Measurements from ENCODE around the gene ZNF497. TPM values are rescaled to one million over a fixed set of nuclear protein-coding genes. Genes with fewer than 3 reads are reported as not detected.
"Not testable (repeated sequence)": the region's sequence is repeated elsewhere in the genome, so short reads cannot be mapped to it uniquely, and the experiment has no call there.

The ZNF497 gene
- total RNA-seq, 1 experiment from 2014 or later: 1.7 TPM

DNA sequence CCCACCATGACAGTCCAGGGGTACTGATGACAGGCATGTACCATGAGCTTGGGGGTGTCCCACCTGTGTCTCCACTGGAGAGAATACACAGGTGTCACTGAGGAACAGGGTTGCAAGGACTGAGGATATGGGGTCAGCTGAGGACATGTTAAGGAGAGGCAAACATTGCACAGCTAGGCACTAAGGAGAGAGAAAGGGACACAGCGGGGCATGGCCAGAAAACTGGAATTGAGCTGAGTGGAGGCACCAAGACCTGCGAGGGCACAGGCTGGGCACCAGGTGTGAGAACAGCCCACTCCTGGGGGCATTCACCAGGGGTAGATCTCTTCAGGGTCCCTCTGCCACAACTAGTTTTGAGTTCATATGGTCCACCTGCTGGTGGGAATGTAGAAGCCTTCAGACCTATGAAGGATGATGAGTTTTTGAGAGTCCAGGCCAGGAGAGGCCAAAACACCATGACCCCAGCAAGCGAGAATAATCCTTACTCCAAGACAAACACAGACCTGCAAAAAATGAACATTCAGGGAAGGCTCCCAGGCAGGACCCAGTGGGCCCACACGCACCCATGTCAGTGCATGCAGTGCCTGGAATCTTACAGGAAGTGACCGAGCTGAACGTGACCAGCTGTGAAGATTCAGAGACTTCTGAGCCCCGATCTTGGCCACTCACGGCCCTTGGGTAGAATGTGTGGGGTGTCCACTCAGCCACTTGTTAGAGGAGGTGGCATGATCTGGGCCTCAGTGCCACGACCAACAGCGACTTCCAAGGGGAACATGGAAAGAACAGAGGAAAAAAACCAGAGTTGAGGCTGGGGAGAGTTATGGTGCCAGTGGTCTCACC, 44.5 kb upstream of the ZNF497 start:
- H3K36me3 Mint-ChIP-seq: peaks cover 4% of the 10 kb centered on the region
- peak overlapping the region; percentile 85; the same call in 1 of the 2 replicates for H3K27ac Mint-ChIP-seq
- peaks cover 14% of the 10 kb centered on the region for H3K27me3 Mint-ChIP-seq (ENCODE audit: low read depth)
- peaks cover 18% of the 10 kb centered on the region for H3K4me1 Mint-ChIP-seq
- CTCF ChIA-PET: interaction anchor here (0.7 to 0.9 kb wide), 2 partner anchors 13 to 68 kb away, joined by 3 to 5 read pairs; no protein-coding TSS in a partner anchor
- POLR2A ChIA-PET: interaction anchor here (1.4 kb wide), 1 partner anchor 11 kb away, joined by 6 read pairs; the partner anchor contains the start of gene RNF225
- TF ChIP-seq JAZF1 (CRISPR knock-in tag; IDR thresholded peaks at IDR 0.05): no peak
- no peak for TF ChIP-seq CTCF (IDR thresholded peaks at IDR 0.05)
- no peak for TF ChIP-seq ATF2 (CRISPR knock-in tag; IDR thresholded peaks at IDR 0.05; ENCODE audit: borderline replicate concordance, low read depth)
- no peaks in the 10 kb centered on the region for H3K9me3 Mint-ChIP-seq
- ATAC-seq: peak; percentile 12
- peak overlapping the region; percentile 91 for H3K4me3 Mint-ChIP-seq
- DNase-seq (ENCODE audit: low spot score): no peak

- not testable (repeated sequence) for H3K27ac Mint-ChIP-seq; ATAC-seq; H3K4me3 Mint-ChIP-seq; H3K36me3 Mint-ChIP-seq; H3K9me3 Mint-ChIP-seq; DNase-seq (ENCODE audit: low spot score)
- H3K27me3 Mint-ChIP-seq (ENCODE audit: low read depth): peaks cover 22% of the 10 kb centered on the region
- ChIA-PET POLR2A (interaction anchor here (0.6 kb wide), 1 partner anchor 61 kb away, joined by 3 read pairs; no protein-coding TSS in a partner anchor), CTCF (interaction anchor here (1.1 kb wide), 1 partner anchor 42 kb away, joined by 3 read pairs; the partner anchor contains the start of gene ZNF497)
- peaks cover 22% of the 10 kb centered on the region for H3K4me1 Mint-ChIP-seq
Observed at GRCh38 chr19:58403920-58404478, 41.4 kb upstream of the ZNF497 start.

- no peak for DNase-seq (ENCODE audit: low spot score)
- ATAC-seq: no peak
- TF ChIP-seq MYBL2 (CRISPR knock-in tag; IDR thresholded peaks at IDR 0.05) (no peak), ATF3 (CRISPR knock-in tag; conservative IDR thresholded peaks at IDR 0.05) (no peak), ZNF263 (CRISPR knock-in tag; IDR thresholded peaks at IDR 0.05; ENCODE audit: low read depth) (no peak), FOXJ3 (CRISPR knock-in tag; IDR thresholded peaks at IDR 0.05; ENCODE audit: borderline replicate concordance) (no peak), FOXK1 (CRISPR knock-in tag; IDR thresholded peaks at IDR 0.05) (no peak)
- H3K27me3 Mint-ChIP-seq (ENCODE audit: low read depth): peaks cover 35% of the 10 kb centered on the region
- ChIA-PET POLR2A (interaction anchor here (0.6 kb wide), 1 partner anchor 215 kb away, joined by 4 read pairs; no protein-coding TSS in a partner anchor), CTCF (interaction anchor here (0.6 kb wide), 1 partner anchor 350 kb away, joined by 4 read pairs; no protein-coding TSS in a partner anchor)
- H3K4me3 Mint-ChIP-seq: peak overlapping the region; percentile 83
- H3K36me3 Mint-ChIP-seq: peaks cover 4% of the 10 kb centered on the region
- peaks cover 12% of the 10 kb centered on the region for H3K4me1 Mint-ChIP-seq
- no peaks in the 10 kb centered on the region for H3K9me3 Mint-ChIP-seq
- no peak overlapping the region for H3K27ac Mint-ChIP-seq
Observed at GRCh38 chr19:58401840-58402421, 39.4 kb upstream of the ZNF497 start.

DNA sequence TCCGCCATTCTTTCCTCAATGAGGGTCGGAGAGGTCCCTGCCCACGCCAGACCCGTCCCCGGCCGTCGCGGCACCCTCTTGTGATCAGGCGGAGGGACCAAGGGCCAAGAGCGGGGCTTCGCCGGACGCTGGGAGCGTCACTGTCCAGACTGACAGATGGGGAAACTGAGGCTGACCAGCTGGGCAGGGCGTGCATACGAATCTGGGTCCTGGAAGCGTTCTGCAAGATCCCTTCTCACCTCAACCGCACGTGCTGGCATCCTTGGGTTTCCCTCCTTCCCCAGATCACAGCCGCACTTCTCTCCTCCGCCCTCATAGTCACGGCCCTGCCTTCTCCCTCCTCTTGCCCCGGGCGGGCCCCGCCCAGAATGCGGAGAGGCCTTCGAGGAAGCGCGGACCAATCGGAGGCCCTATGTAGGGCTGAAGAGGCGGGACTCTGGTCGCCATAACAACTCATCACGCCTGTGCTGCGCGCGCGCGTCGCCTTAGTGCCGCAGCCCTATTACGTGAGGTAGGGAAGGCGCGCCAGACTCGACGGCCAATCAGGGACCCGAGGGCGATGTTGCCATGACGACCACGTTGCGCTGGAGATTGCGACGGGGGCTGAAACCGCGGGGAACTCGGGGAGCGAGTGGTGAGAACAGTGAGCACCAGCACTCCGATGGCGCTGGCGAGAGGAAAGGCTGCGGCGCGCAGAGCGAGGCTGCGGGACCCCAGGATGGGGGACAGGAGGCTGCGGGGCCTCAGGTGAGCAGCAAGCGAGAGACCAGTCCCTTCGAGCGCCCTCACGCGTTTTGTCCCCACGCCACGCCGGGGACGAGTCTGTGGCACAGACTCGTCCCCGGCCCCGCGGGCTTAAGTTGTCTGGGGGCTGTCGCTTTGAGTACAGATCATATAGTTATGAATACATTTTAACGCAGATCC, 38.6 kb upstream of the ZNF497 start:
- H3K4me1 Mint-ChIP-seq: peaks cover 9% of the 10 kb centered on the region
- H3K27me3 Mint-ChIP-seq (ENCODE audit: low read depth): peaks cover 33% of the 10 kb centered on the region
- H3K9me3 Mint-ChIP-seq: no peaks in the 10 kb centered on the region
- H3K4me3 Mint-ChIP-seq: peak overlapping the region; percentile 83
- peak overlapping the region; percentile 53; the same call in 1 of the 2 replicates for H3K27ac Mint-ChIP-seq
- DNase-seq (ENCODE audit: low spot score) (peak; percentile 99), ATAC-seq (peak; percentile 95)
- CTCF ChIA-PET: no interaction called here
- POLR2A ChIA-PET: no interaction called here
- peaks cover 4% of the 10 kb centered on the region; the same call in 1 of the 2 replicates for H3K36me3 Mint-ChIP-seq
- TF ChIP-seq ZNF512 (CRISPR knock-in tag; IDR thresholded peaks at IDR 0.05; ENCODE audit: borderline replicate concordance) (no peak), SMAD3 (CRISPR knock-in tag; IDR thresholded peaks at IDR 0.05; ENCODE audit: borderline replicate concordance) (peak; percentile 26; the same call in 1 of the 2 replicates), FOXP1 (CRISPR knock-in tag; IDR thresholded peaks at IDR 0.05; ENCODE audit: borderline replicate concordance) (peak; percentile 54; the same call in 1 of the 2 replicates), ATF1 (CRISPR knock-in tag; IDR thresholded peaks at IDR 0.05) (0 out of 2 replicates have a peak, but pooled peaks have one; percentile 33), MYBL2 (CRISPR knock-in tag; IDR thresholded peaks at IDR 0.05) (peak; percentile 29; the same call in 1 of the 2 replicates), SP1 (CRISPR knock-in tag; conservative IDR thresholded peaks at IDR 0.05) (peak; percentile 89), E2F5 (CRISPR knock-in tag; IDR thresholded peaks at IDR 0.05) (peak; percentile 98)
- TF ChIP-seq, protein P1, sequence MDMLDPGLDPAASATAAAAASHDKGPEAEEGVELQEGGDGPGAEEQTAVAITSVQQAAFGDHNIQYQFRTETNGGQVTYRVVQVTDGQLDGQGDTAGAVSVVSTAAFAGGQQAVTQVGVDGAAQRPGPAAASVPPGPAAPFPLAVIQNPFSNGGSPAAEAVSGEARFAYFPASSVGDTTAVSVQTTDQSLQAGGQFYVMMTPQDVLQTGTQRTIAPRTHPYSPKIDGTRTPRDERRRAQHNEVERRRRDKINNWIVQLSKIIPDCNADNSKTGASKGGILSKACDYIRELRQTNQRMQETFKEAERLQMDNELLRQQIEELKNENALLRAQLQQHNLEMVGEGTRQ (CRISPR knock-in tag; IDR thresholded peaks at IDR 0.05): no peak
